Epithelial cell of proximal tubule (primary cell): ENCODE results near the gene FZD2. TPM values are rescaled to one million over a fixed set of nuclear protein-coding genes. Genes with fewer than 3 reads are reported as not detected.

Source experiments
- DNase-seq: peaks from one replicate; pipeline ENCODE4 v3.0.0-alpha.2; 2011; ENCODE audit warnings: low read depth
- H3K4me3 ChIP-seq: 2 replicates; pipeline ENCODE4 v1.5.1; 2011; ENCODE audit warnings: low read depth, mild to moderate bottlenecking, low read length
- total RNA-seq: library from RNA; depleted of rRNA; stranded (reverse); fragments of >200 nt; gene quantifications from 2 replicates; pipeline ENCODE4 v1.2.3, GENCODE V29; 2015
- TF ChIP-seq, protein P1 (sequence below): conservative IDR thresholded peaks from 2 replicates; pipeline ENCODE4 v1.5.1; 2012; ENCODE audit warnings: low read depth, mild to moderate bottlenecking, low read length

The FZD2 gene
- total RNA-seq, 1 donor from 2014 or later, result 4.1 TPM

- DNase-seq, result no peak
- H3K4me3 ChIP-seq, result no peak overlapping the region
- TF ChIP-seq, protein P1, sequence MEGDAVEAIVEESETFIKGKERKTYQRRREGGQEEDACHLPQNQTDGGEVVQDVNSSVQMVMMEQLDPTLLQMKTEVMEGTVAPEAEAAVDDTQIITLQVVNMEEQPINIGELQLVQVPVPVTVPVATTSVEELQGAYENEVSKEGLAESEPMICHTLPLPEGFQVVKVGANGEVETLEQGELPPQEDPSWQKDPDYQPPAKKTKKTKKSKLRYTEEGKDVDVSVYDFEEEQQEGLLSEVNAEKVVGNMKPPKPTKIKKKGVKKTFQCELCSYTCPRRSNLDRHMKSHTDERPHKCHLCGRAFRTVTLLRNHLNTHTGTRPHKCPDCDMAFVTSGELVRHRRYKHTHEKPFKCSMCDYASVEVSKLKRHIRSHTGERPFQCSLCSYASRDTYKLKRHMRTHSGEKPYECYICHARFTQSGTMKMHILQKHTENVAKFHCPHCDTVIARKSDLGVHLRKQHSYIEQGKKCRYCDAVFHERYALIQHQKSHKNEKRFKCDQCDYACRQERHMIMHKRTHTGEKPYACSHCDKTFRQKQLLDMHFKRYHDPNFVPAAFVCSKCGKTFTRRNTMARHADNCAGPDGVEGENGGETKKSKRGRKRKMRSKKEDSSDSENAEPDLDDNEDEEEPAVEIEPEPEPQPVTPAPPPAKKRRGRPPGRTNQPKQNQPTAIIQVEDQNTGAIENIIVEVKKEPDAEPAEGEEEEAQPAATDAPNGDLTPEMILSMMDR, result no peak
These were observed 53.0 kb downstream of the FZD2 start for GRCh38 chr17:44610331-44610730.

Other genes with a start within 250 kb of the FZD2 start
- gene RUNDC3A, start 248.9 kb upstream of the FZD2 start, total RNA-seq, result 0.07 and 2.2 TPM in 2 replicates
- 161 and 197 TPM in 2 replicates for gene SLC25A39, start 232.7 kb upstream of the FZD2 start, total RNA-seq
- gene GRN, start 212.2 kb upstream of the FZD2 start, total RNA-seq, result 195 and 567 TPM in 2 replicates
- 8.0 and 15.0 TPM in 2 replicates for gene FAM171A2, start 193.6 kb upstream of the FZD2 start, total RNA-seq
- 0.14 and 0.81 TPM in 2 replicates for gene ITGA2B, start 167.8 kb upstream of the FZD2 start, total RNA-seq
- gene GPATCH8, start 54.1 kb upstream of the FZD2 start, total RNA-seq, result 12.6 and 13.7 TPM in 2 replicates
- gene MEIOC, start 99.0 kb downstream of the FZD2 start, total RNA-seq, result 7.1 and 9.8 TPM in 2 replicates
- 26.3 and 37.4 TPM in 2 replicates for gene CCDC43, start 132.3 kb downstream of the FZD2 start, total RNA-seq
- 12.2 and 16.1 TPM in 2 replicates for gene DBF4B, start 151.2 kb downstream of the FZD2 start, total RNA-seq
- gene ADAM11, start 201.5 kb downstream of the FZD2 start, total RNA-seq, result 0.06 and 0.36 TPM in 2 replicates